K562 (cell line): Measurements from ENCODE around the gene CNTD1. TPM values are rescaled to one million over a fixed set of nuclear protein-coding genes. Genes with fewer than 3 reads are reported as not detected.
A peak's percentile ranks its signal among the peaks of the same experiment; 100 is the strongest.

ENCODE experiments used
- ARID2 ChIP-seq: fragments of 450-650 bp; IDR thresholded peaks from 2 replicates; pipeline ENCODE4 v1.6.1; 2017; ENCODE audit warnings: antibody characterized with exemption, mild to moderate bottlenecking
- DPF2 ChIP-seq: fragments of 450-650 bp; IDR thresholded peaks from 2 replicates; pipeline ENCODE4 v1.6.1; 2016
- LCOR ChIP-seq: sonication (generic); formaldehyde crosslinking; IDR thresholded peaks from 2 replicates; pipeline ENCODE4 v1.8.0; 2022; ENCODE audit warnings: mild to moderate bottlenecking, missing genetic modification reagents
- PHF20 ChIP-seq: fragments of 450-650 bp; IDR thresholded peaks from 2 replicates; pipeline ENCODE4 v1.6.1; 2018; ENCODE audit not compliant: partially characterized antibody
- POLR2AphosphoS2 ChIP-seq: IDR thresholded peaks from 2 replicates; pipeline ENCODE4 v1.6.1; 2012; ENCODE audit warnings: low read length, improper control_type of control experiment
- RAD21 ChIP-seq, 2 experiments: fragments of 250-450 bp in 1 of 2; fragments of 450-650 bp in 1 of 2; sonication (Bioruptor Pico) in 1 of 2; formaldehyde crosslinking in 1 of 2; IDR thresholded peaks in 1 of 2; conservative IDR thresholded peaks in 1 of 2; 2 replicates each; pipeline versions ENCODE4 v1.4.0 to v1.8.0; 2020 to 2022; ENCODE audit warnings: mild to moderate bottlenecking in 2 of 2, moderate library complexity in 1 of 2
- RCOR1 ChIP-seq, 2 experiments: IDR thresholded peaks; 2 replicates each; pipeline ENCODE4 v1.6.1; 2012; ENCODE audit warnings: low read depth in 2 of 2, low read length in 2 of 2, borderline replicate concordance in 1 of 2, improper control_type of control experiment in 1 of 2
- SRF ChIP-seq, 2 experiments: fragments of 250-450, 450-650 bp in 1 of 2; sonication (Bioruptor Pico) in 1 of 2; sonication (generic) in 1 of 2; formaldehyde crosslinking; IDR thresholded peaks; 2 replicates each; pipeline versions ENCODE4 v1.5.0 to v1.5.1; 2020 to 2022; ENCODE audit warnings: mild to moderate bottlenecking in 1 of 2, missing genetic modification reagents in 1 of 2
- ZNF133 ChIP-seq: fragments of 250-450 bp; sonication (Bioruptor Pico); IDR thresholded peaks from 2 replicates; pipeline ENCODE4 v1.4.0; 2020; ENCODE audit warnings: mild to moderate bottlenecking
- ZNF23 ChIP-seq: fragments of 250-450 bp; sonication (Bioruptor Pico); IDR thresholded peaks from 2 replicates; pipeline ENCODE4 v1.4.0; 2020; ENCODE audit warnings: mild to moderate bottlenecking
- polyA plus RNA-seq, 8 experiments: library from polyadenylated mRNA; depleted of rRNA in 4 of 8; stranded (reverse) in 5 of 8; unstranded in 3 of 8; fragments of >200 nt; fragmentation: Nextera tagmentation in 2 of 8; fragmentation: Illumina TruSeq in 1 of 8; extraction: Ambion mirVana in 2 of 8; extraction: Trizol in 1 of 8; gene quantifications; 2 replicates each; pipeline versions ENCODE4 v1.2.1 to v1.2.3, GENCODE V29; 2011 to 2014; ENCODE audit warnings: inconsistent platforms in 1 of 8, missing spikeins in 1 of 8
- total RNA-seq, 7 experiments: library from RNA; depleted of rRNA in 6 of 7; stranded (reverse); fragments of >200 nt in 6 of 7; fragmentation: Illumina TruSeq in 2 of 7; extraction: Trizol in 2 of 7; gene quantifications; 2 replicates each; pipeline versions ENCODE4 v1.2.1 to v1.2.3, GENCODE V29; 2011 to 2021; ENCODE audit warnings: low replicate concordance in 1 of 7
- TF ChIP-seq, protein P1 (sequence below): fragments of 450-650 bp; conservative IDR thresholded peaks from 2 replicates; pipeline ENCODE4 v1.6.1; 2016; ENCODE audit warnings: missing genetic modification characterization, low read depth, mild to moderate bottlenecking, missing compliant biosample characterization, moderate library complexity
- TF ChIP-seq, protein P2 (sequence below): fragments of 450-650 bp; IDR thresholded peaks from 2 replicates; pipeline ENCODE4 v1.6.1; 2018; ENCODE audit not compliant: partially characterized antibody
- TF ChIP-seq, protein P3 (sequence below): sonication (generic); formaldehyde crosslinking; IDR thresholded peaks from 2 replicates; pipeline ENCODE4 v1.8.0; 2022; ENCODE audit warnings: missing genetic modification reagents, mild to moderate bottlenecking, borderline replicate concordance
- TF ChIP-seq, protein P4 (sequence below), 2 experiments: fragments of 450-650 bp; IDR thresholded peaks; 2 replicates each; pipeline ENCODE4 v1.6.1; 2018; ENCODE audit warnings: mild to moderate bottlenecking in 2 of 2, low read depth in 1 of 2; ENCODE audit not compliant: partially characterized antibody in 2 of 2

Gene CNTD1
- total and polyA plus RNA-seq, 9 of the 15 experiments (the other 6 are each of a cell fraction or from before 2014, with no cell fraction given): 0.12 to 0.86 (median 0.41) TPM; not detected in 1

DNA sequence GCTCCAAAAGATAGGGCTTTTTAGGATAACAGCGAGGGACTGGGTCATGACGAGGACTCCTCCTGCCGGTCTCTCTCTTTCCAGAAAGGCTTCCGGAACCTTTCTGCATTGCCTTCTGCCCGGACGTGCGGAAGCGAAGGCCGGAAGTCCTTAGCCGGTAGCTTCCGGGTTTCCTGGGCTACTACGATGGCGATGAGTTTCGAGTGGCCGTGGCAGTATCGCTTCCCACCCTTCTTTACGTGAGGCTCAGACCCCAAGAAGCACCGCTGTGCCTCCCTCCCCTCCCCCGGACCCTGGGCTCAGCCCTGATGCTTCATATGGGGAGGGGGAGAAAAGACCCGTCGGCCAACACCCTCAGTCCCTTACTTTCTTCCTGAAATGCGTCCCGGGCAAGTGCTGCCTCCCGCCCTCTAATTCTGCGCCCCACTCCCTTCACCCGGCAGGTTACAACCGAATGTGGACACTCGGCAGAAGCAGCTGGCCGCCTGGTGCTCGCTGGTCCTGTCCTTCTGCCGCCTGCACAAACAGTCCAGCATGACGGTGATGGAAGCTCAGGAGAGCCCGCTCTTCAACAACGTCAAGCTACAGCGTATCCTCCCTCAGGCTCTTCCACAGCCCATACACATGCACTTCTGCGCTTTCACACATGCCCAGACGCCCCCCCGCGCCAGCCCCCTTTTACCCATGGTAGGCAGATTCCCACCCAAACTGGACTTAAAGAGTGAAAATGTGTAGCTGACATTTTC lies 25.2 kb upstream of the CNTD1 start, which contains the start of gene VPS25 (continued):
- TF ChIP-seq, protein P1, sequence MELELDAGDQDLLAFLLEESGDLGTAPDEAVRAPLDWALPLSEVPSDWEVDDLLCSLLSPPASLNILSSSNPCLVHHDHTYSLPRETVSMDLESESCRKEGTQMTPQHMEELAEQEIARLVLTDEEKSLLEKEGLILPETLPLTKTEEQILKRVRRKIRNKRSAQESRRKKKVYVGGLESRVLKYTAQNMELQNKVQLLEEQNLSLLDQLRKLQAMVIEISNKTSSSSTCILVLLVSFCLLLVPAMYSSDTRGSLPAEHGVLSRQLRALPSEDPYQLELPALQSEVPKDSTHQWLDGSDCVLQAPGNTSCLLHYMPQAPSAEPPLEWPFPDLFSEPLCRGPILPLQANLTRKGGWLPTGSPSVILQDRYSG (tag): no peak
- TF ChIP-seq ZNF23 (CRISPR knock-in tag): 0 out of 2 replicates have a peak, but pooled peaks have one; percentile 28
- TF ChIP-seq RCOR1 (IDR thresholded peaks at IDR 0.05; ENCODE audit: borderline replicate concordance in 1 of 2, low read depth in 2 of 2, low read length in 2 of 2): peak in 1 of 2 experiments; percentile 78; a peak in 2 of 4 replicates
- TF ChIP-seq LCOR (CRISPR knock-in tag): 0 out of 2 replicates have a peak, but pooled peaks have one; percentile 63
- TF ChIP-seq PHF20: peak; percentile 97
- TF ChIP-seq RAD21 (CRISPR knock-in tag; conservative IDR thresholded peaks at IDR 0.05 in 1 of 2, IDR thresholded peaks at IDR 0.05 in 1 of 2): peak; percentile 11 to 43; a peak in 2 of 4 replicates
- peak in 1 of 2 experiments; percentile 66; a peak in 1 of 4 replicates for TF ChIP-seq SRF (CRISPR knock-in tag; IDR thresholded peaks at IDR 0.05)
- no peak for TF ChIP-seq ZNF133 (CRISPR knock-in tag)
- TF ChIP-seq, protein P2, sequence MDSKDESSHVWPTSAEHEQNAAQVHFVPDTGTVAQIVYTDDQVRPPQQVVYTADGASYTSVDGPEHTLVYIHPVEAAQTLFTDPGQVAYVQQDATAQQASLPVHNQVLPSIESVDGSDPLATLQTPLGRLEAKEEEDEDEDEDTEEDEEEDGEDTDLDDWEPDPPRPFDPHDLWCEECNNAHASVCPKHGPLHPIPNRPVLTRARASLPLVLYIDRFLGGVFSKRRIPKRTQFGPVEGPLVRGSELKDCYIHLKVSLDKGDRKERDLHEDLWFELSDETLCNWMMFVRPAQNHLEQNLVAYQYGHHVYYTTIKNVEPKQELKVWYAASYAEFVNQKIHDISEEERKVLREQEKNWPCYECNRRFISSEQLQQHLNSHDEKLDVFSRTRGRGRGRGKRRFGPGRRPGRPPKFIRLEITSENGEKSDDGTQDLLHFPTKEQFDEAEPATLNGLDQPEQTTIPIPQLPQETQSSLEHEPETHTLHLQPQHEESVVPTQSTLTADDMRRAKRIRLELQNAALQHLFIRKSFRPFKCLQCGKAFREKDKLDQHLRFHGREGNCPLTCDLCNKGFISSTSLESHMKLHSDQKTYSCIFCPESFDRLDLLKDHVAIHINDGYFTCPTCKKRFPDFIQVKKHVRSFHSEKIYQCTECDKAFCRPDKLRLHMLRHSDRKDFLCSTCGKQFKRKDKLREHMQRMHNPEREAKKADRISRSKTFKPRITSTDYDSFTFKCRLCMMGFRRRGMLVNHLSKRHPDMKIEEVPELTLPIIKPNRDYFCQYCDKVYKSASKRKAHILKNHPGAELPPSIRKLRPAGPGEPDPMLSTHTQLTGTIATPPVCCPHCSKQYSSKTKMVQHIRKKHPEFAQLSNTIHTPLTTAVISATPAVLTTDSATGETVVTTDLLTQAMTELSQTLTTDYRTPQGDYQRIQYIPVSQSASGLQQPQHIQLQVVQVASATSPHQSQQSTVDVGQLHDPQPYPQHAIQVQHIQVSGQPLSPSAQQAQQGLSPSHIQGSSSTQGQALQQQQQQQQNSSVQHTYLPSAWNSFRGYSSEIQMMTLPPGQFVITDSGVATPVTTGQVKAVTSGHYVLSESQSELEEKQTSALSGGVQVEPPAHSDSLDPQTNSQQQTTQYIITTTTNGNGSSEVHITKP: peak; percentile 15
- peak; percentile 81; the same call in 1 of the 2 replicates for TF ChIP-seq POLR2AphosphoS2
- TF ChIP-seq DPF2: peak; percentile 46; the same call in 1 of the 2 replicates
- TF ChIP-seq, protein P3, sequence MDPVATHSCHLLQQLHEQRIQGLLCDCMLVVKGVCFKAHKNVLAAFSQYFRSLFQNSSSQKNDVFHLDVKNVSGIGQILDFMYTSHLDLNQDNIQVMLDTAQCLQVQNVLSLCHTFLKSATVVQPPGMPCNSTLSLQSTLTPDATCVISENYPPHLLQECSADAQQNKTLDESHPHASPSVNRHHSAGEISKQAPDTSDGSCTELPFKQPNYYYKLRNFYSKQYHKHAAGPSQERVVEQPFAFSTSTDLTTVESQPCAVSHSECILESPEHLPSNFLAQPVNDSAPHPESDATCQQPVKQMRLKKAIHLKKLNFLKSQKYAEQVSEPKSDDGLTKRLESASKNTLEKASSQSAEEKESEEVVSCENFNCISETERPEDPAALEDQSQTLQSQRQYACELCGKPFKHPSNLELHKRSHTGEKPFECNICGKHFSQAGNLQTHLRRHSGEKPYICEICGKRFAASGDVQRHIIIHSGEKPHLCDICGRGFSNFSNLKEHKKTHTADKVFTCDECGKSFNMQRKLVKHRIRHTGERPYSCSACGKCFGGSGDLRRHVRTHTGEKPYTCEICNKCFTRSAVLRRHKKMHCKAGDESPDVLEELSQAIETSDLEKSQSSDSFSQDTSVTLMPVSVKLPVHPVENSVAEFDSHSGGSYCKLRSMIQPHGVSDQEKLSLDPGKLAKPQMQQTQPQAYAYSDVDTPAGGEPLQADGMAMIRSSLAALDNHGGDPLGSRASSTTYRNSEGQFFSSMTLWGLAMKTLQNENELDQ (CRISPR knock-in tag): no peak
- TF ChIP-seq, protein P4, sequence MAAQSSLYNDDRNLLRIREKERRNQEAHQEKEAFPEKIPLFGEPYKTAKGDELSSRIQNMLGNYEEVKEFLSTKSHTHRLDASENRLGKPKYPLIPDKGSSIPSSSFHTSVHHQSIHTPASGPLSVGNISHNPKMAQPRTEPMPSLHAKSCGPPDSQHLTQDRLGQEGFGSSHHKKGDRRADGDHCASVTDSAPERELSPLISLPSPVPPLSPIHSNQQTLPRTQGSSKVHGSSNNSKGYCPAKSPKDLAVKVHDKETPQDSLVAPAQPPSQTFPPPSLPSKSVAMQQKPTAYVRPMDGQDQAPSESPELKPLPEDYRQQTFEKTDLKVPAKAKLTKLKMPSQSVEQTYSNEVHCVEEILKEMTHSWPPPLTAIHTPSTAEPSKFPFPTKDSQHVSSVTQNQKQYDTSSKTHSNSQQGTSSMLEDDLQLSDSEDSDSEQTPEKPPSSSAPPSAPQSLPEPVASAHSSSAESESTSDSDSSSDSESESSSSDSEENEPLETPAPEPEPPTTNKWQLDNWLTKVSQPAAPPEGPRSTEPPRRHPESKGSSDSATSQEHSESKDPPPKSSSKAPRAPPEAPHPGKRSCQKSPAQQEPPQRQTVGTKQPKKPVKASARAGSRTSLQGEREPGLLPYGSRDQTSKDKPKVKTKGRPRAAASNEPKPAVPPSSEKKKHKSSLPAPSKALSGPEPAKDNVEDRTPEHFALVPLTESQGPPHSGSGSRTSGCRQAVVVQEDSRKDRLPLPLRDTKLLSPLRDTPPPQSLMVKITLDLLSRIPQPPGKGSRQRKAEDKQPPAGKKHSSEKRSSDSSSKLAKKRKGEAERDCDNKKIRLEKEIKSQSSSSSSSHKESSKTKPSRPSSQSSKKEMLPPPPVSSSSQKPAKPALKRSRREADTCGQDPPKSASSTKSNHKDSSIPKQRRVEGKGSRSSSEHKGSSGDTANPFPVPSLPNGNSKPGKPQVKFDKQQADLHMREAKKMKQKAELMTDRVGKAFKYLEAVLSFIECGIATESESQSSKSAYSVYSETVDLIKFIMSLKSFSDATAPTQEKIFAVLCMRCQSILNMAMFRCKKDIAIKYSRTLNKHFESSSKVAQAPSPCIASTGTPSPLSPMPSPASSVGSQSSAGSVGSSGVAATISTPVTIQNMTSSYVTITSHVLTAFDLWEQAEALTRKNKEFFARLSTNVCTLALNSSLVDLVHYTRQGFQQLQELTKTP (IDR thresholded peaks at IDR 0.05; ENCODE audit: low read depth in 1 of 2, partially characterized antibody in 2 of 2): peak in 1 of 2 experiments; percentile 77
- no peak for TF ChIP-seq ARID2
